Kidney epithelial cell (primary cell): Measurements from ENCODE around the gene XKRX. TPM values are rescaled to one million over a fixed set of nuclear protein-coding genes. Genes with fewer than 3 reads are reported as not detected.

Source experiments
- DNase-seq: peaks from one replicate; pipeline ENCODE4 v3.0.0-alpha.2; 2010; ENCODE audit warnings: low read depth
- H3K27me3 ChIP-seq: 2 replicates; pipeline ENCODE4 v1.6.0; 2011; ENCODE audit warnings: low read length; ENCODE audit not compliant: control insufficient read depth, insufficient read depth
- H3K36me3 ChIP-seq: 2 replicates; pipeline ENCODE4 v1.5.1; 2011; ENCODE audit warnings: low read length; ENCODE audit not compliant: control insufficient read depth, insufficient read depth
- H3K4me3 ChIP-seq: 2 replicates; pipeline ENCODE4 v1.5.1; 2011; ENCODE audit warnings: low read depth, mild to moderate bottlenecking, control low read depth, low read length
- CTCF ChIP-seq: IDR thresholded peaks from 2 replicates; pipeline ENCODE4 v1.5.1; 2011; ENCODE audit warnings: mild to moderate bottlenecking, moderate library complexity, low read length, control low read depth, inconsistent platforms; ENCODE audit not compliant: insufficient read depth, poor library complexity, severe bottlenecking
- total RNA-seq: library from RNA; depleted of rRNA; stranded (reverse); fragments of >200 nt; gene quantifications from 2 replicates; pipeline ENCODE4 v1.2.3, GENCODE V29; 2015

XKRX gene
- total RNA-seq, 1 donor from 2014 or later: 0.04 TPM

GRCh38 chrX:100883654-100884053 is 45.1 kb downstream of the XKRX start:
- Histone ChIP-seq H3K27me3 (no peaks in the 10 kb centered on the region), H3K4me3 (no peak overlapping the region), H3K36me3 (no peaks in the 10 kb centered on the region)
- TF ChIP-seq CTCF: no peak
- no peak for DNase-seq

- DNase-seq: no peak
- H3K27me3 ChIP-seq: no peaks in the 10 kb centered on the region
- no peak for TF ChIP-seq CTCF
- H3K4me3 ChIP-seq: no peak overlapping the region
- H3K36me3 ChIP-seq: no peaks in the 10 kb centered on the region
Measured at GRCh38 chrX:100880368-100880767, 48.3 kb downstream of the XKRX start.

GRCh38 chrX:100874325-100874724 is 54.4 kb downstream of the XKRX start, which contains the start of gene NOX1:
Gene NOX1 (minus strand): TSS chrX:100874359. CDS start chrX:100874139, 220 bp downstream.
- no peak for DNase-seq
- TF ChIP-seq CTCF: no peak
- H3K36me3 ChIP-seq: no peaks in the 10 kb centered on the region
- no peak within 1 kb of the TSS for H3K4me3 ChIP-seq
- H3K27me3 ChIP-seq: no peaks in the 10 kb centered on the region

- no peak for DNase-seq
- Histone ChIP-seq H3K36me3 (no peaks in the 10 kb centered on the region), H3K27me3 (no peaks in the 10 kb centered on the region), H3K4me3 (no peak overlapping the region)
- no peak for TF ChIP-seq CTCF
Measured at GRCh38 chrX:100871594-100872560, 56.8 kb downstream of the XKRX start.

GRCh38 chrX:100870527-100870926 is 58.2 kb downstream of the XKRX start:
- TF ChIP-seq CTCF: no peak
- no peaks in the 10 kb centered on the region for H3K27me3 ChIP-seq
- H3K4me3 ChIP-seq: no peak overlapping the region
- DNase-seq: no peak
- H3K36me3 ChIP-seq: no peaks in the 10 kb centered on the region
